ENCODE results near the gene GBP5.
"Not testable (repeated sequence)": the region's sequence is repeated elsewhere in the genome, so short reads cannot be mapped to it uniquely, and the experiment has no call there.

The GBP5 gene

GRCh38 chr1:89285745-89286380 lies 13.2 kb upstream of the GBP5 start:
- intact Hi-C loops (cut with DNase I), result no loop called here
- no peak for DNase-seq

- intact Hi-C loops (cut with DNase I); DNase-seq: not testable (repeated sequence)
These were observed 11.6 kb upstream of the GBP5 start for GRCh38 chr1:89284078-89284763.

GRCh38 chr1:89280766-89281165 lies 8.1 kb upstream of the GBP5 start:
- intact Hi-C loops (cut with DNase I), result no loop called here

GRCh38 chr1:89279011-89279466 lies 6.4 kb upstream of the GBP5 start:
- no peak for DNase-seq
- intact Hi-C loops (cut with DNase I), result no loop called here

More at GRCh38 chr1:89280766-89281165, 8.1 kb upstream of the GBP5 start:
- no peak for DNase-seq

- no peak for DNase-seq
- intact Hi-C loops (cut with DNase I), result loop anchor here (2.0 kb wide), 1 partner anchor 279 kb away; no protein-coding TSS in a partner anchor
These were observed 5.1 kb upstream of the GBP5 start for GRCh38 chr1:89277725-89278124.

- intact Hi-C loops (cut with DNase I), result loop anchor here (2.0 kb wide), 1 partner anchor 278 kb away; no protein-coding TSS in a partner anchor
- DNase-seq, result no peak
These were observed 4.0 kb upstream of the GBP5 start for GRCh38 chr1:89276690-89277089.

- intact Hi-C loops (cut with DNase I), result no loop called here
- DNase-seq, result no peak
These were observed 1.8 kb upstream of the GBP5 start for GRCh38 chr1:89274411-89274857.

GRCh38 chr1:89273324-89273778 lies 691 bp upstream of the GBP5 start:
- DNase-seq, result peak in 1 of 10 donors; percentile 69
- intact Hi-C loops (cut with DNase I), result no loop called here

- intact Hi-C loops (cut with DNase I), result no loop called here
- no peak for DNase-seq
These were observed 1.2 kb downstream of the GBP5 start for GRCh38 chr1:89271341-89272015.

- intact Hi-C loops (cut with DNase I), result no loop called here
These were observed 2.2 kb downstream of the GBP5 start for GRCh38 chr1:89270423-89270822.

GRCh38 chr1:89269277-89269676 lies 3.4 kb downstream of the GBP5 start:
- no peak for DNase-seq
- intact Hi-C loops (cut with DNase I), result no loop called here

More at GRCh38 chr1:89270423-89270822, 2.2 kb downstream of the GBP5 start:
- no peak for DNase-seq

GRCh38 chr1:89262643-89263042 lies 10.0 kb downstream of the GBP5 start:
- DNase-seq, result peak in 1 of 10 donors; percentile 49
- intact Hi-C loops (cut with DNase I), result no loop called here

- DNase-seq, result peak in 5 of 10 donors; percentile 17 to 83 (median 72)
- intact Hi-C loops (cut with DNase I), result no loop called here
These were observed 10.6 kb downstream of the GBP5 start for GRCh38 chr1:89261926-89262515.

GRCh38 chr1:89260566-89261255 lies 11.9 kb downstream of the GBP5 start:
- intact Hi-C loops (cut with DNase I), result no loop called here
- peak in 1 of 10 donors; percentile 75 for DNase-seq

- DNase-seq, result no peak
- intact Hi-C loops (cut with DNase I), result no loop called here
These were observed 12.6 kb downstream of the GBP5 start for GRCh38 chr1:89260042-89260441.

GRCh38 chr1:89259283-89259971 lies 13.2 kb downstream of the GBP5 start:
- no peak for DNase-seq
- intact Hi-C loops (cut with DNase I), result no loop called here

GRCh38 chr1:89257041-89257440 lies 15.6 kb downstream of the GBP5 start:
- intact Hi-C loops (cut with DNase I), result no loop called here
- DNase-seq, result no peak

- intact Hi-C loops (cut with DNase I), result not testable (repeated sequence)
- peak in 1 of 10 donors; percentile 67 for DNase-seq
These were observed 17.1 kb downstream of the GBP5 start for GRCh38 chr1:89255581-89255980.

GRCh38 chr1:89254658-89255287 lies 17.9 kb downstream of the GBP5 start:
- intact Hi-C loops (cut with DNase I), result no loop called here
- DNase-seq, result no peak
